DMS53 (cell line): ENCODE data around the gene MCAM.

Experiments
- DNase-seq: peaks from one replicate; lab custom pipeline; 2025; lab: John Stamatoyannopoulos, UW

Gene MCAM

DNA sequence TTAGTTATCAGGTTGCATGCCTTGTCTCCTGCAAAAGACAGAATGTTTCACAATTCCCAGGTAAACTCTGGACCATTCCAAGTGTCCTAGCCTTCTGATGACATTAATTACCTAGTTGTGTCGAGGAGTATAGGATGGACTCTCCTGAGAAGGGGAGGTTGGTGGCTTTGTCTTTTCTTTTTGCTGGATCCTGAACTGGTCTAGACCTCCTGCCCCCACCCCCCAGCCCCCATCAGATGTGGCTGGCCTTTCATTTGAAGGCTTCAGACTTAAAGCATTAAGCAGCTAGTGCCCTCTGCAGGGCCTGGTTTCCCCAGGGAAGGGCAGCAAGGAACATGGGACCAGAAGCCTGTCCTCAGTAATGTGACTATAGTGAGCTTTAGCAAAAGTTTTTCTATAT, 9.7 kb downstream of the MCAM start:
- DNase-seq: peak; percentile 36

DNA sequence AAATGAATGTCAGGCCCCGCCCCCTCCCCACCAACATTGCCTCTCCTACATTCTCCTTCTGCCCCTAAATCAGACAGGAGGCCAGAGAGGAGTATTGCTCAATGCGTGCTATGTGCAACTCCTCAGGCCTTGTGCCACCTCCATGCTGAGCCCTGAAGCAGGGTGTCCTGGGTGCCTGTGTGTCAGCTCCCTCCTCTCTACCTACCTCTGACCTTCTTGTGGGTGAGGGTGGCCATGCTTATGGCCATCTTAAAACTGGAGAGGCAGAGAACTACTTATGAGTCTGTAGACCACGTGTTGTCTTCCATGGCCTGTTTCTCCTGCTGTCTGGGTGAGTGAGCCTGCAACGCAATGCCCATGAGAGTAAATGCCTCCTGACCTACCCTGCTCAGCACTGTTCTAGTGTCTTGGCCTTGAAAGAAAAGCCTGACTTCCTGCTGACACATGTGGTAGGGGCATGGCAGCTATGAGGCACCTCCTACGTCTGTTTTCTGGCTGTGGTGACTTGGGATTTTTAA, 10.5 kb downstream of the MCAM start:
- DNase-seq: no peak

DNA sequence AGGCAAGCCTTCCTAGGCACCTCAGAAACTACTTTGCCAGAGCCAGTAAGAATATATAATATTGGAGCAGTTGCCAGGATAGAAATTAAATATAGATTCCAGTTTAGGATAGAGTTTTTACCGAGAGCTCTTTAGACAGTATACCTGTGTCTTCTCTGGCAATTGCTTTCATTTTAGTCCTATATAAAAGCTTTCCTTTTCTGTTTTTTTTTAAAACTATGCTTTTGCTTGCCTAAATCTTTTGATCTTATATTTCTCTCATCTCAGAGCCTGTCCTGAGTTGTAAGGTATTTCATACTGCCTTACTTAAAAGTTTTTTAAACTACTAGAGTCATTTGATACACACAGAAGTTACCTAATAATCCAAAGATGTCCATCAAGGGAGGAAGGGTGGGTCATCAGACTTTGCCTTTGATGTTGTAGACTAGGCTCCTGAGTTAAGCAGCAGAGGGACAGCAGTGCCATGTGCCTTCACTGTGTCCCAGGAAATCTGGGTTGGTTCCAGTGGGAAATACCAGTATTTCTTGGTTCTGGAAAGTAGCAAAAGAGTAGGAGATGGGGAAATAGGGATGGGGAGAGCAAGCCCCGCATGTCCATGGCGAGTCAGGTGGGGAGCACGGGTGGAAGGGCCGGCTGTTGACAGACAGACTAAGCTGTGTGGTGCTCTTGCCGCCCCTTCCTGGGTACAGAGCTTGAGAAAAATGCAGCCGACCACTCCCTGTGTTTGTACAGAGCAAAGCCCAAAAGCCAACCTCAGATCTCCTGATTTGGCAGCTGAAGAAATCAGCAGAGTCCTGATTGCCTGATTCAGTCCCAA, 11.2 kb downstream of the MCAM start:
- DNase-seq: no peak

- DNase-seq: no peak
Observed at GRCh38 chr11:119303227-119303718, 13.7 kb downstream of the MCAM start.

GRCh38 chr11:119300198-119300964, 16.5 kb downstream of the MCAM start:
- DNase-seq: no peak

GRCh38 chr11:119299416-119299815, 17.5 kb downstream of the MCAM start:
- DNase-seq: no peak

GRCh38 chr11:119298726-119299125, 18.2 kb downstream of the MCAM start:
- DNase-seq: no peak

DNA sequence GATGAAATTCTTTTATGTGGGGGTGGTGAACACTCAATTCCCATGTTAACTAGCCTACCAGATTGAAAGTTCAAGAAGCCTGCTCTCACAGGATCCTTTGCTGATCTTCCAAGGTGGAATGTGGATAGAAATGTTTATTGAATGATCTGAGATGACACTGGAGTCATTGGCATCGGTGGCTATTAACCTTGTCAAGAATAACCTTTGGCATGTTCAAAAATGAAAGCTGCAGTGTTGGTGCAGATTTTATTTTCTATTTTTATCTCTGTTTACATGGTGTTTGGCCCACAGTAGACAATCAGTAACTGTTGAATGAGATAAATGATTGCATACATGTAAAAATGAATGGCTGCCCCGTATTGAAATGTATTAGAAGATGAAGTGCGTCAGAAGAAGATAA, 19.0 kb downstream of the MCAM start:
- DNase-seq: no peak

DNA sequence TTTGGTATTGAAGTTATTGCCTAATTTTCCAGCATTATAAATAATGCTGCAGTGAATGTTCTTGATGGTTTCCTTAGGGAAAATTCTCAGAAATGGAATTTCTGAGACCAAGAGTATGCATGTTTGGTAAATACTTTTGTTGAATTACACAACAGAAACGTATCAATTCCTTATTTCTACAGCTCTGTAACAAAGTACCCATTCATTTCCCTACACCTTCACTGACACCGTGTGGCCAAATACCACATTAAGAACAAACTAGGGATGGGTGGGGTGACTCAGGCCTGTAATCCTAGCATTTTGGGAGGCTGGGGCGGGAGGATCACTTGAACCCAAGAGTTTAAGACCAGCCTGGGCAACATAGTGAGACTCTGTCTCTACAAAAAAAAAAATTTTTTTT, 21.8 kb downstream of the MCAM start:
- no peak for DNase-seq

DNA sequence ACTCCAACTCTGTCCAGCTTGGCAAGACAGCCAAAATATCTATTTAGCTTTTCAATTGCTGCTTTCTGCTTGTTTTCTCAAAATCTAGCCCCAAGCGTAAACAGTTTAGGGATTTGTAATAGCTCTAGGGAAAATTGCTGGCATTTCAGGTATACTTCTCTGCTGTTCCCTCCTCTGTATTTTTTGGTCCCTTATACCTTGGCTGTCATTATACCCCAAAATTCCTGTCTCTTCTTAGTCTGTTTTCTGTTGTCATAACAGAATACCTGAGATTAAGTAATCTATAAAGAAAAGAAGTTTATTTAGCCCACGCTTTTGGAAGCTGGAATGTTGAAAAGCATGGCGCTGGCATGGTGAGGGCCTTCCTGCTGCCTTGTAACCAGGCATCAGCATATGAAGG, 23.5 kb downstream of the MCAM start:
- no peak for DNase-seq

DNA sequence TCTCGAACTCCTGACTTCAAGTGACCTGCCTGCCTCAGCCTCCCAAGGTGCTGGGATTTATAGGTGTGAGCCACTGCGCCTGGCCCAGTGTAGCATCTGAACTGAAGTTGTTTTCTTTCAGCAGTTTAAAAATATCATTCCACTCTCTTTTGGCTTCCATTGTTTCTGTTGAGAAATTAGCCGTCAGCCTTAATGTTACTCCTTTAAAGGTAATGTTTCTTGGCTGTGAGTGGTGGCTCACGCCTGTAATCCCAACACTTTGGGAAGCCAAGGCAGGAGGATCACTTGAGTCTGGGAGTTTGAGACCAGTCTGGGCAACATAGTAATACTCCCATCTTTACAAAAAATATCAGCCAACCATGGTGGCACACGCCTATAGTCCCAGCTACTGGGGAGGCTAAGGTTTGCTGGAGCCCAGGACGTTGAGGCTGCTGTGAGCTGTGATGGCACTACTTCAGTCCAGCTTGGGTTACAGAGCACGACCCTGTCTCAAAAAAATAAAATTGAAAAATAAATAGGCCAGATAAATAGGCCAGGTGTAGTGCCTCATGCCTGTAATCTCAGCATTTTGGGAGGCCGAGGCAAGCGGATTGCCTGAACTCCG, 25.9 kb downstream of the MCAM start:
- no peak for DNase-seq

- DNase-seq: no peak
Observed at GRCh38 chr11:119288219-119288618, 28.7 kb downstream of the MCAM start.

DNA sequence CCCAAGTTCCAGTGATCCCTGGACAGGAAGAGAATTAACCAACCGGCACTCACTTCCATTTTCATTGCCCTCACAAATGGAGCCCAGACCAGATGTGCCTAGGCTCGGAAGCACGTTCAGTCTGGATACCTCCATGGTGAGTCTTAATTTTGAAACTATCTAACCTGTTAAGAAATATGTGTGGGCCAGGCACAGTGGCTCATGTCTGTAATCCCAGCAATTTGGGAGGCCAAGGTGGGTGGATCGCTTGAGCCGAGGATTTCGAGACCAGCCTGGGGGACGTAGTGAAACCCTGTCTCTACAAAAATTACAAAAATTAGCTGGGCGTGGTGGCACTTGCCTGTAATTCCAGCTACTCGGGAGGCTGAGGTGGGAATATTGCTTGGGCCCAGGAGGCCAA, 31.5 kb downstream of the MCAM start:
- no peak for DNase-seq

DNA sequence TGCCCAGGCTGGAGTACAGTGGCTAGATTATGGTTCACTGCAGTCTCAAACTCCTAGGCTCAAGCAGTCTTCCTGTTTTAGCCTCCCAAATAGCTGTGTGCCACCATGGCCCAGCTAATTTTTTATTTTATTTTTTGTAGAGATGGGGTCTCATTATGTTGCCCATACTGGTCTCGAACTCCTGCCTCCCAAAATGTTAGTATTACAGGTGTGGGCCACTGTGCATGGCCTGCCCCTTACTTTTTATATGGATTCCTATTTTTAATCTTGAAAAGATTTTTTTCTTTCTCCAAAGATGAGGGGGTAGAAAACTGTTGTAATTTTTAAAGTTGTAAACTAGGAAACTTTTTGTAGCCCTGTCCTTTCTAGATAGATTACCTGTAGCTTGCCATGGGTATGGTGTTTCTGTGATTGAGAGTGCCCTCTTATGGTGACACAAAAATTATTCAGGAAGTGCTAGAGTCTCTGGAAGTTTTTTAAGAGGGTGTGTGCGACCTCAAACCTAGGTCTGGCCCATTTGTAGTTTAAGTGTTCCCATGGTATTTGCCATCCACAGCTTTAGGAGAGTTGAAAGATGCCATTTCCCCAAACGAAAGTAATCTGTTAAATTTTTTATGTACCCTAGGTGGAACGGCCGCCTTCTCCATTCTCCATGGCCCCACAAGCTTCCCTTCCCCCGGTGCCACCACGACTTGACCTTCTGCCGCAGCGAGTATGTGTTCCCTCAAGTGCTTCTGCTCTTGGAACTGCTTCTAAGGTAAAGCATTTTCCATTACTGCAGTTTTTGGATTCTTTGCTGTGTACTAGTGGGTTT, 32.4 kb downstream of the MCAM start:
- peak; percentile 49 for DNase-seq

GRCh38 chr11:119282495-119282894, 34.4 kb downstream of the MCAM start:
- no peak for DNase-seq

DNA sequence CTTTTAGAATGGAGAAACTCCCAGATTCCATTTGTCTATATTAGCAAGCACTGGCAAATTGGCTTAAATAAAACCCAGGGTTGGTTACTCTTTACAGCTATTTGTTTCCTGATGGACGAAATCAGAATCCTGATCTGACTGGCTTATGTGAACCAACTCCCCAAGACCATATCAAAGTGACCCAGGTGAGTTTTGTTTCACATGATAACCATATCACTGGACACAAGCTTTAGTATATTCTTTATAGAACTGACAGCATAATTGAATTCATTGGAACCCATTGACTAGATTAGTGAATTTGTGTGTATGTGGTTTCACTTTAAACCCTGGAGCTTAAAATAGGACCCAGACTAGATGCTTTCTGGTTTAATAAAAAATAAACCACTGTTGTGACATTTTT, 39.3 kb downstream of the MCAM start:
- DNase-seq: no peak

- DNase-seq: no peak
Observed at GRCh38 chr11:119273721-119274120, 43.2 kb downstream of the MCAM start.

DNA sequence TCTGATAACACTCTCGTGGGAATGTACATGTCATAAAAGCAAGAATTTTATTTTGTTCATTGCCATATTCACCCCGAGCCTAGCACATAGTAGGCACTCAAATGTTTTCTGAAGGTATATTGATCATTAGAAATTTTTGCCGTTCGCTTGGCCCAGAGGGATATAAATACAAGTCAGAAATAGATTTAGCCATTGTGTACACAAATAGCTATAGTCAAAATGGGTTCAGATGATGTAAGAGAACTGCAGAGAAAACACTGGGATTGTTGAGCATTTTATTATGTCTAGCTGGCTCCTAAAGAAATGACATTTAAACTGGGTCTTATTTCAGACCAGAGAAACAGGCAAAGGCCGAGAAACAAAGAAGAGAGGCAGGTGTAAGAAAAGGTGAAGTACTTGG, 49.3 kb downstream of the MCAM start:
- no peak for DNase-seq

- no peak for DNase-seq
Observed at GRCh38 chr11:119266517-119267255, 50.2 kb downstream of the MCAM start.

- DNase-seq: no peak
Observed at GRCh38 chr11:119266063-119266462, 50.9 kb downstream of the MCAM start.

DNA sequence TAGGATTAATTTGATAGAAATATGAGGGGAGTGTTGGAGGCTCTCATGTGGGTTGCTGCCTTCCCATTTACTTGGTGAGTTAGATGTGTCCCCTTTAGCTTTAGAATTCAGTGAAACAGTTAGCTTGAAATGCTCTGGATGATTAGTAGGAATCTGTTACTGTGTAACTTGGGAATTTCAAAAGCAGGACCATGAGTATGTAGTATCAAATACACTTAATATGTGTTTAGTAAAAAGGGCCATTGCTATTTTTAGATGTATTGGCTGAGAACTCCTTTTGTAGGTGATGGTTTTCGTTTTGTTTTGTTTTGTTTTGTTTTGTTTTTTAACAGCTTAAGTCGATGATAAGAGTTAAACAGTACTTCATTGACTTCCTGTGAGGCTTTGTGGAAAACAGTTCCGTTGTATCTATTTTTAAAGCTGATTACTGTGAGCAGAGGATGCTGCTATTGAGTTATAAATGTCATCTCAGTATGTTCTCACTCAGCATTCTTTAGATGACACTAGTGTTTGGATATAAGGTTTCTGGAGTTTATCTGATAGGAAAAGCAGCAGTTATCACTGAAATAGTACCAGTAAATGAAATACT, 53.5 kb downstream of the MCAM start:
- DNase-seq: no peak
